ENCODE measurements around the gene C2orf15. TPM values are rescaled to one million over a fixed set of nuclear protein-coding genes. Genes with fewer than 3 reads are reported as not detected.

C2orf15 gene
- total RNA-seq, 1 donor from 2014 or later, result 1.5 TPM

- no peaks in the 10 kb centered on the region for H3K36me3 ChIP-seq
- TF ChIP-seq CTCF (IDR thresholded peaks at IDR 0.05), result no peak
- H3K27me3 ChIP-seq (ENCODE audit: low read depth), result no peaks in the 10 kb centered on the region
- intact Hi-C loops (cut with DNase I), result no loop called here
- peak overlapping the region; percentile 65 for H3K4me3 ChIP-seq
- DNase-seq, result no peak
- H3K4me1 ChIP-seq, result peaks cover 14% of the 10 kb centered on the region
- no peak for ATAC-seq
- peak overlapping the region; percentile 79 for H3K27ac ChIP-seq
- H3K9me3 ChIP-seq, result no peaks in the 10 kb centered on the region
These were observed 1.2 kb upstream of the C2orf15 start for GRCh38 chr2:99140056-99140859.

GRCh38 chr2:99140860-99141109 is 722 bp upstream of the C2orf15 start:
- Histone ChIP-seq H3K9me3 (no peaks in the 10 kb centered on the region), H3K4me1 (peaks cover 14% of the 10 kb centered on the region), H3K4me3 (peak overlapping the region; percentile 65), H3K27ac (peak overlapping the region; percentile 79), H3K36me3 (no peaks in the 10 kb centered on the region), H3K27me3 (ENCODE audit: low read depth) (no peaks in the 10 kb centered on the region)
- no peak for TF ChIP-seq CTCF (IDR thresholded peaks at IDR 0.05)
- ATAC-seq (peak; percentile 64 to 71), DNase-seq (no peak)
- intact Hi-C loops (cut with DNase I), result no loop called here

- no peak for ATAC-seq
- Histone ChIP-seq H3K9me3 (no peaks in the 10 kb centered on the region), H3K36me3 (no peaks in the 10 kb centered on the region), H3K27ac (no peak overlapping the region), H3K4me1 (peaks cover 13% of the 10 kb centered on the region), H3K27me3 (ENCODE audit: low read depth) (no peaks in the 10 kb centered on the region), H3K4me3 (no peak overlapping the region)
- DNase-seq, result no peak
- intact Hi-C loops (cut with DNase I), result no loop called here
- no peak for TF ChIP-seq CTCF (IDR thresholded peaks at IDR 0.05)
These were observed 9.2 kb downstream of the C2orf15 start for GRCh38 chr2:99150706-99151105.

GRCh38 chr2:99152199-99152895 is 10.8 kb downstream of the C2orf15 start:
- Histone ChIP-seq H3K36me3 (peaks cover 7% of the 10 kb centered on the region), H3K27ac (no peak overlapping the region), H3K4me1 (peaks cover 22% of the 10 kb centered on the region), H3K4me3 (no peak overlapping the region), H3K9me3 (no peaks in the 10 kb centered on the region), H3K27me3 (ENCODE audit: low read depth) (no peaks in the 10 kb centered on the region)
- ATAC-seq (no peak), DNase-seq (no peak)
- intact Hi-C loops (cut with DNase I), result no loop called here
- TF ChIP-seq CTCF (IDR thresholded peaks at IDR 0.05), result no peak

- TF ChIP-seq CTCF (IDR thresholded peaks at IDR 0.05), result no peak
- peak overlapping the region; percentile 74 for H3K4me3 ChIP-seq
- H3K36me3 ChIP-seq, result peaks cover 25% of the 10 kb centered on the region
- no peaks in the 10 kb centered on the region for H3K27me3 ChIP-seq (ENCODE audit: low read depth)
- H3K9me3 ChIP-seq, result no peaks in the 10 kb centered on the region
- peak overlapping the region; percentile 83 for H3K27ac ChIP-seq
- intact Hi-C loops (cut with DNase I), result no loop called here
- peaks cover 22% of the 10 kb centered on the region for H3K4me1 ChIP-seq
- DNase-seq (no peak), ATAC-seq (peak in 1 of 2 donors; percentile 2)
These were observed 12.6 kb downstream of the C2orf15 start for GRCh38 chr2:99153921-99154604.
